Measurements from ENCODE around the gene ODC1.

GRCh38 chr2:10424916-10425505 lies 23.1 kb downstream of the ODC1 start:
- TF ChIP-seq POLR2AphosphoS5 (IDR thresholded peaks at IDR 0.05), result no peak
- TF ChIP-seq CTCF (IDR thresholded peaks at IDR 0.05 in 8 of 11, conservative IDR thresholded peaks at IDR 0.05 in 3 of 11), result no peak

Measured in spleen (tissue), 7 donors.